ENCODE data around the gene SAP30BP. TPM values are rescaled to one million over a fixed set of nuclear protein-coding genes. Genes with fewer than 3 reads are reported as not detected.
A peak's percentile ranks its signal among the peaks of the same experiment; 100 is the strongest.

The SAP30BP gene
- total RNA-seq, 1 experiment from 2014 or later: 149 TPM

- no peak for TF ChIP-seq CBX3 (IDR thresholded peaks at IDR 0.05; ENCODE audit: low read depth)
- no peak for TF ChIP-seq ZNF274 (IDR thresholded peaks at IDR 0.05; ENCODE audit: low read depth, low read length)
- no peak for TF ChIP-seq SP1 (IDR thresholded peaks at IDR 0.05; ENCODE audit: low read depth)
- TF ChIP-seq ELF1 (IDR thresholded peaks at IDR 0.05; ENCODE audit: borderline replicate concordance, low read depth): no peak
- TF ChIP-seq CTCF (IDR thresholded peaks at IDR 0.05 in 2 of 3, conservative IDR thresholded peaks at IDR 0.05 in 1 of 3; ENCODE audit: borderline replicate concordance in 1 of 3, insufficient read depth in 1 of 3, low read depth in 2 of 3, low read length in 2 of 3): no peak
- no peak for TF ChIP-seq POLR2AphosphoS5 (IDR thresholded peaks at IDR 0.05; ENCODE audit: low read depth, low read length)
- no peak for TF ChIP-seq EZH2phosphoT487 (IDR thresholded peaks at IDR 0.05; ENCODE audit: borderline replicate concordance)
- TF ChIP-seq SIN3A (IDR thresholded peaks at IDR 0.05; ENCODE audit: low read depth): no peak
- TF ChIP-seq RAD21 (IDR thresholded peaks at IDR 0.05; ENCODE audit: low read depth): no peak
- TF ChIP-seq EZH2 (IDR thresholded peaks at IDR 0.05): no peak
- TF ChIP-seq FOSL1 (IDR thresholded peaks at IDR 0.05; ENCODE audit: low read depth): no peak
- TF ChIP-seq ATF3 (IDR thresholded peaks at IDR 0.05): no peak
- TF ChIP-seq ZBTB33 (IDR thresholded peaks at IDR 0.05; ENCODE audit: extremely low read depth, insufficient replicate concordance, low read length): no peak
- TF ChIP-seq CEBPB (IDR thresholded peaks at IDR 0.05; ENCODE audit: low read depth): no peak
- no peak for TF ChIP-seq YY1 (IDR thresholded peaks at IDR 0.05; ENCODE audit: extremely low read depth, insufficient replicate concordance, low read depth, low read length)
- TF ChIP-seq SRF (IDR thresholded peaks at IDR 0.05; ENCODE audit: low read depth): no peak
- TF ChIP-seq REST (IDR thresholded peaks at IDR 0.05; ENCODE audit: low read depth): no peak
- ATAC-seq: no peak
- Histone ChIP-seq H3K79me2 (ENCODE audit: insufficient read depth, low read length) (no peaks in the 10 kb centered on the region; the same call in 1 of the 2 replicates), H3K9ac (ENCODE audit: low read length) (no peak overlapping the region), H3K4me1 (ENCODE audit: control insufficient read depth in 1 of 2, insufficient read depth in 2 of 2, low read length in 2 of 2) (no peaks in the 10 kb centered on the region), H3K36me3 (ENCODE audit: control insufficient read depth in 1 of 2, insufficient read depth in 2 of 2, low read length in 2 of 2) (peaks cover 46 to 84% of the 10 kb centered on the region in 2 experiments), H3K9me3 (ENCODE audit: control insufficient read depth in 1 of 2, insufficient read depth in 1 of 2, low read depth in 1 of 2, low read length in 2 of 2) (no peaks in the 10 kb centered on the region), H2AFZ (ENCODE audit: low read depth, low read length, poor library complexity, severe bottlenecking) (no peak overlapping the region), H3K27ac (ENCODE audit: low read depth, low read length) (no peak overlapping the region), H4K20me1 (ENCODE audit: insufficient read depth) (no peaks in the 10 kb centered on the region), H3K4me3 (replicated peaks in 1 of 2; ENCODE audit: low read depth in 1 of 2, low read length in 2 of 2) (no peak overlapping the region), H3K9me2 (ENCODE audit: insufficient read depth) (no peaks in the 10 kb centered on the region), H3K4me2 (ENCODE audit: low read length) (no peak overlapping the region), H3K27me3 (ENCODE audit: insufficient read depth, low read length) (no peaks in the 10 kb centered on the region)
- intact Hi-C loops (cut with micrococcal nuclease): no loop called here
- TSS peak; percentile 1 for BruUV-seq (replicated peaks)
- no peak for DNase-seq (ENCODE audit: low read depth, low spot score)
- ChIA-PET POLR2A (interaction anchor here (0.6 to 1.9 kb wide), 5 partner anchors 9 to 449 kb away, joined by 3 to 5 read pairs (median 5); partner anchors contain the start of genes ITGB4 and SLC25A19), RAD21 (ENCODE audit: low non-redundant PET in 1 of 2, low total read pairs in 2 of 2, uncharacterized antibody in 2 of 2, unreplicated experiment in 2 of 2) (interaction anchor here in 1 of 2 experiments (1.8 kb wide), 1 partner anchor 10 kb away, joined by 6 read pairs; no protein-coding TSS in a partner anchor), CTCF (interaction anchor here (0.9 to 1.8 kb wide), 4 partner anchors 9 to 63 kb away, joined by 3 to 6 read pairs (median 4); no protein-coding TSS in a partner anchor)
Measured at GRCh38 chr17:75738218-75738802, 71.2 kb downstream of the SAP30BP start.
